Fibroblast of skin of scalp (primary cell): ENCODE measurements around the gene PRSS21.

Experiments used
- DNase-seq: peaks from one replicate; pipeline ENCODE4 v3.0.0-alpha.2; 2013

The PRSS21 gene

DNA sequence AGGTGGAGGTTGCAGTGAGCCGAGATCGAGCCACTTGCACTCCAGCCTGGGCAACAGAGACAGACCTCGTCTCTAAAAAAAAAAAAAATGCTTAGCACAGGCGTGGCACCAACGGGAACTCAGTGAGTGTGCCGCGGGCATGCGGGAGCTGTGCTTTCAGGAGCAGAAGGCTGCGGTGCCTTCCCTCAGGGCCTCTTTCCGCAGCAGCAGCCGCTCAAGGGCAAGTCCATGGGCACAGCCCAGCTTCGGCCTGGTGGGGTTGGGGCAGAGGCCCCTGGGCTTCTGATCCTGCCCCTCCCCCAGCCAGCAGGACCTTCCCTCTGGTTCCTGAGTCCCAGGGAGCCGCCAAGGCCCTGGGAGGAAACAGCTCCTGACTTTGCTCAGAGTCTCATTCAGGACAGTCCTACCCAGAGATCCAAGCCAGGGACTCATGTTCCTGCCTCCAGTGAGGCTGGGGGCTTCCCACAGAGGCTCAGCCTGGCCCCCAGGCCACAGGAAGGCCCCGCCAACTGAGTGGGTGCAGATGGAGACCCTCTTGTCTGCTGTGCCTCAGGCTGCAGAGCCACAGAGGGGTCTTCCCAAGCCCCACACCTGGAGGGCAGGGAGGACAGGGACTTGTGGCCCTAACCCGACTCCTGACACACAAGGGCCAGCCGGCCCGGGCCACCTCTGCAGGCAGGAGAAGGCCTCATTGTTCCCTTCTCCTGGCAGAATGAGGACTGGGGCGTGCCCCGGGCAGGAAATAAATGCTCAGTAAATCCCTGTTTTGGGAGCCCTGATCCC lies 9.7 kb downstream of the PRSS21 start:
- no peak for DNase-seq

DNA sequence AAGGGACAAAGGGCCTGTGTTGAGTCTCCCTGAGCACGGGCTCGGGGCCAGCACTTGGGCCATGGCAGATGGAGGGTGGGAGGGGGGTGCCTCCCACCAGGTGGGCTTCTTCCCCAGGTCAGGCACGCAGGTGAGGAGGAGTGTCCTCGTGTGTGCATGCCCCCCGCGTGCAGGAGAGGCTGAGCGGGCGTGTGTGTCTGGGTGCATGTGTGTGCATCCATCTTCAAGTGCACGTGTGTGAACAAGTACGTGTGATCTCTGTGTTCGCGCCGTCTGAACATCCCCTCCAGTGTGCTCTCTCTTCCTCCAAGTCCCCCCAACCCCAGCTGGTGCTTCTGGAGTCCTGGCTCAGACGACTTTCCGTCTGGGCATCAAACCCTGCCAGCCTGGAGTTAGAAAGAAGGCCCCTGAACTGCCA lies 10.3 kb downstream of the PRSS21 start:
- DNase-seq: no peak

DNA sequence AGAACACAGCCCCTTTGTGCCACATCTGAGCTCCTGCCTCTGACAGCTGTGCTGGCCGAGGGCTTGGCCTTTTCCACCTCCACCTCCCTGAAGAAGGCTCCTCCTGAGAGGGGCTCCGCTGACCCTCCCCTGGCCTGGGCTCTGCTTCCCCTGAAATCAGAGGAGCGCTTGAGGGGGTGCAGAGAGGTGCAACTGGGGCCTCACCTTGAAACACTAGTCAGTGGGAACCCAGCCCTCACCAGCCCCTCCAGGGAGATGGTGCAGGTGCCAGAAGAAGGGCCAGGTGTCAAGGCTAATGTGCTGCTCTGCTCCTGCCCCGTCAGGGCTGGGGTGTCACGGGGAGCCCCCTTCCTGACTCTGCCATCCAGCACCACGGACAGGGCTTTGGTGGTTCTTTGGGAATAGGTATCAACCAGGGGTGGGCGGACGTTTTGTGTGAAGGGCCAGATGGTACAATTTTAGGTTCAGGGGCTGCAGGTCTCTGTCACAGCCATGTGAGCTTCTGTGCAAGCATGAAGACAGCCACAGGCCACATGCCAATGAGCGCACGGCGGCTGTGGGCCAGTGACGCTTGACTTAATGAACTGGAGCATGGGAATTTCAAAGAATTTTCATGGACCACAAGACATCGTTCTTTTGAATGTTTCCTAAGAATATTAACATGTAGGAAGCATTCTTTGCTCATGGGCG lies 10.9 kb downstream of the PRSS21 start:
- DNase-seq: no peak

DNA sequence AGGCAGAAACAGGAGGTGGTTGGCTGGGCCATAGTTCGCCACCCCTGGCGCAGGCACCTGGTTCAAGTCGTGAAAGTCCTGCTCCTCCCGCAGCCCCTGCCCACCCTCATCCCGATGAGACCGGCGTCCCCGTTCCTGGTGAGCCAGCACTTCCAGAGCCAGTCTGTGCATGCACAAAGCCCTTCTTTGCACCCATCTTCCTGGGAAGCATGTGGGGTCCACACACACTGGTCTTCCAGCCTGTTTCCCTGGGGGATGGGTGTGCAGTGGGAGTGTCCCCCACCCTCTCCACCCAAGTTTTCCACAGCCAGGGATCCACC lies 11.4 kb downstream of the PRSS21 start:
- DNase-seq: no peak

DNA sequence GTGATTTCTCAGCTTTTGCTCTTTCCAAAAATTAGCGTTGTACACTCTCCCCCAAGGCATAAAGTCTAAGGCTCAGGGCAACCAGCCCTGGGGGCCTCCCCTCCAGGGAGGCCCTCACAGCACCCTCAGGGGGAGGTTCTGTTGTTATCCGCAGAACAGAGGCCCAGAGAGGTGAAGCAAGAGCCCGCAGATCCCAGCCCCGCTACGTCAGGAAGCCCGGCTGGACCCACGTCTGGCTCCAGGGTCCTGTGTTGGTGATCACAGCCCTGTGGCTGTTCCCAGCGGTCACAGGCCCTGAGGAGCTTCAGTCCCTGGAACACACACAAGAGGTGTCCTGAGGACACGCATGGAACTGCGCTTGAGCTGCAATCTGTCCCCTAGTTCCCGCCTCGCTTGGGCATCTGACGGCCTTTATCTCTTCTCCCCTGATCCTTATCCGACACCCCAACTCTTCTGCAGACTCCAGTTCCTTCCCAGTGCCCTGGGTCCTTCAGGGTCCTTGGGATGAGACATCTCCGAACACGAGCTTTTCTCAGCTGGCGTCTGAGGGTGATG lies 11.9 kb downstream of the PRSS21 start:
- DNase-seq: no peak

DNA sequence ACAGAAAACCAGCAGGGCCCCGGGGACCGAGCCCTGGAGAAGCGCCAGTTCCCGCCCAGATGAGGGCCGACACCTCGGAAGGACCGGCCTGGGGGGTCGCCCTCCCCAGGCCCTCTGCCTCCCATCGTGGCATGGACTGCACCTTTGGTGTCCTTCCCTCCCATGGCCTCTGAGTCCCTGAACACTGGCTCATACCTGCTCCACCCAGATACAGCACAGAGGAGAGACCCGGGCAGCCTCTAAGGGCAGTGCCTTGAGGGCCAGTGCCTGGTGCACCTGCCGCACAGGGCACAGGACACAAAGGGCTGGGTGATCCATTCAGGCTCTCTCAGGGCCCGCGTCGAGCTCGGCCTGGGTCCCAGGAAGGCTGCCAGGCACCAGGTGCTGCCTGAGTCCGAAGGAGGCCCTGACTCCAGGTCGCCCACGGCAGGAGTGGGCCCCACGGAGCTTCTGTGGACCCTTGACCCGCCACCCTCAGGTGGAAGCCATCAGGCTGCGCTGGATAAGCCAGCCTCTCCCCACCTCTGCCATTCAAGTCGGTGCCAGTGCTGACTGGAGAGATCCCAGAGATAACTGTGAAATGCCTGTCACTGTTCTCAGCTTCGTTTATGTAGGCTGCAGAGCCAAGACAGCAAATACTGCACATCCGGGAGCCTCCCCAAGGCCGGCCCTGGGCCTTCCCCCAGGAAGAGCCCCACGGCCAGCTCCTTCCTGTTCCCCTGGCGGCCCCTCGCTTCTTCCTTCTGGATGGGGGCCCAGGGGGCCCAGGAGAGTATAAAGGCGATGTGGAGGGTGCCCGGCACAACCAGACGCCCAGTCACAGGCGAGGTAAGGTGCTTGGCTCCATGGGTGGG lies 12.7 kb downstream of the PRSS21 start, which contains the start of gene ZG16B:
Gene ZG16B, plus strand, starts transcription at position 803 of the 854 bp plus-strand sequence. CDS start 139 bp downstream, outside the sequence.
- DNase-seq: no peak

DNA sequence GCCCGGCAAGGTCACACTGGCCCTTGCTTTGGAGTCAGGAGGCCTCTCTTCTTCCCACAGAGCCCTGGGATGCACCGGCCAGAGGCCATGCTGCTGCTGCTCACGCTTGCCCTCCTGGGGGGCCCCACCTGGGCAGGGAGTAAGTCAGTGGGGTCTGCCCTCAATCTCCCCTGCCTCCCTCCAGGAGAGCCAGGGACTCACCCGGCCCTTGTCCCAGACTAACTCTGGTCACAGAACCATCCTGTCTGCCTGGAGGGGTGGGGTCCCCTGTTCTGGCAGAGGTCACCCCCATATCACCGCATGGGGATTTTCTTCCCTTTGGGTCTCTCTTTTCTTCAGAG lies 13.3 kb downstream of the PRSS21 start:
- DNase-seq: no peak

DNA sequence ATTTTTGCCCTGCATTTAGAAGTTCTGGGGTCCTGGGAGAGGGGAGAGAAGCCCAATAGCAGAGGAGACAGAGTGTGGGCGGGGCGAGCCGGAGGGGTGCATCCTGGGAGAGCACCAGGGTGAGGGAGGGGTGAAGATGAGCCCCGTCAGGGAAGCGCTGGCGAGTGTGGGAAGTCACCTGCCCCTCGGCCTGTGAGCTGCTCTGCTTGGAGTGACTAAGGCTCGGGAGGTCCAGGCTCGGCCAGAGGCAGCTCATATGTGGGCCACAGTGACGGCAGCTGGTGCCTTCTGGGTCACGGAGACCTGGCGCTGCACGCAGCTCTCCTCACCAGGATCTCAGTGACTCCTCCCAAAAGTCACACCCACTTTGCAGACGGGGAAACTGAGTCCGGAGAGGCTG lies 14.2 kb downstream of the PRSS21 start:
- DNase-seq: no peak

DNA sequence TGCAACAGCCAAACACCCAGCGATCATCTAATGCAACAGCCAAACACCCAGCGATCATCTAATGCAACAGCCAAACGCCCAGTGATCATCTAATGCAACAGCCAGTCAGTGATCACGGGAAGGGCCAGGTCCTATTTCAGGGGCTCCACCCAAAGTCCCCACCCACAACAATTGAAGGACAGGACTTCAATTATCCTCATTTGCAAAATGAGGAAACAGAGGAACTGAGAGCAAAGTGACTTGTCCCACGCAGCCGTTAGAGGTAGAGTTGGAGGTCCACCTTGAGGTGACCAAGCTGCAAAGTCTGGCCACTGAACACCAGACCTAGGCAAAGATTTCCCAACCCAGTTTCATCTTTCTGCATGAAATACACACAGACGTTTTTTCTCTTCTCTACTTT lies 16.7 kb downstream of the PRSS21 start:
- DNase-seq: no peak

DNA sequence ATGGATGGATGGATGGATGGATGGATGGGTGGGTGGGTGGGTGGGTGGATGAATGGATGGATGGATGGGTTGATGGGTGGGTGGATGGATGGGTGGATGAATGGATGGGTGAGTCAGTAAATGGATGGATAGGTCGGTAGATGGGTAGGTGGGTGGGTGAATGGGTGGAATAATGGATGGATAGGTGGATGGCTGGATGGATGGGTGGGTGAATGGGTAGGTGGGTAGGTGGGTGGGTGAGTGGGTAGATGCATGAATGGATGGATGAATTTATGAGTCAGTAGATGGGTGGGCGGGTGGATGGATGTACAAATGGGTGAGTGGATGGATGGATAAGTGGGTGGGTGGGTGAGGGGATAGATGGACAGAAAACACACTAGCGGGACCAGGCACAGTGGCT lies 17.9 kb downstream of the PRSS21 start:
- DNase-seq: no peak

DNA sequence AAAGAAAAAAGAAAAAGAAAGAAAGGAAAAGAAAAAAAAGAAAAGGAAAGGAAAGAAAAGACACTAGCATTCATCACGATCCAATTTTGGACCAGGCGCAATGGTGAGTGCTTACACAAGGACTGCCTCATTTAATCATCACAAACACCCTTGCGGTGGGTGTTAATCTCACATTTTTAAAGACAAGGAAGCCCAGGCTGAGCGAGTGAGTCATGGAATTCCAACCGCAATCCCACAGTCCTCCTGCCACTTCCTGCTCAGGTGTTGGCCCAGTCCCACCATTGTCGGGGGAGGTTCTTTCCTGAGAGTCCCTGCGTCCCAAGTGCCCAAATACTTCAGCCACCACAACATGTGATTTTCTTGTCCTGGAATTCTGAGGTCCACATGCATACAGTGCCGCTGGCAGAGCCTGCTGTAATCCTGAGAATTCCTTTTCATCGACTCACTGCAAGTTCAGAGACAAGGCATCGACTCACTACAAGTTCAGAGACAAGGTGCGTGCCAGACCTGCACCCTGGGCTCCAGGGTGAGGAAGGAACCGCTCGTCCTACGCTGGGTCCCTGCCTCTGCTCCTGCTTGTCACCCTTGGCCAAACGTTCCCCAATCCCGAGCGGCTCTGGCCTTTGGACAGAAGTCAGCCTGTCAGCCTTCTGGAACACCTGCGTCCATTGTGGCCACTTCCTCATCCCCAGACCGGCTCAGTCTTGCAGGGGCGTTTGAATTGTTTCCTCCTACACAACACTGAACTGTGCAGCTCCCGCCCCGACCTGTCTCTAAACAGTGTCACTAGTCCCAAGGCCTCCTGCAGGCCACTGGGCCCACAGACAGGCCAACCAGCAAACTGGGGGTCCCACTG lies 18.8 kb downstream of the PRSS21 start:
- peak; percentile 96 for DNase-seq

DNA sequence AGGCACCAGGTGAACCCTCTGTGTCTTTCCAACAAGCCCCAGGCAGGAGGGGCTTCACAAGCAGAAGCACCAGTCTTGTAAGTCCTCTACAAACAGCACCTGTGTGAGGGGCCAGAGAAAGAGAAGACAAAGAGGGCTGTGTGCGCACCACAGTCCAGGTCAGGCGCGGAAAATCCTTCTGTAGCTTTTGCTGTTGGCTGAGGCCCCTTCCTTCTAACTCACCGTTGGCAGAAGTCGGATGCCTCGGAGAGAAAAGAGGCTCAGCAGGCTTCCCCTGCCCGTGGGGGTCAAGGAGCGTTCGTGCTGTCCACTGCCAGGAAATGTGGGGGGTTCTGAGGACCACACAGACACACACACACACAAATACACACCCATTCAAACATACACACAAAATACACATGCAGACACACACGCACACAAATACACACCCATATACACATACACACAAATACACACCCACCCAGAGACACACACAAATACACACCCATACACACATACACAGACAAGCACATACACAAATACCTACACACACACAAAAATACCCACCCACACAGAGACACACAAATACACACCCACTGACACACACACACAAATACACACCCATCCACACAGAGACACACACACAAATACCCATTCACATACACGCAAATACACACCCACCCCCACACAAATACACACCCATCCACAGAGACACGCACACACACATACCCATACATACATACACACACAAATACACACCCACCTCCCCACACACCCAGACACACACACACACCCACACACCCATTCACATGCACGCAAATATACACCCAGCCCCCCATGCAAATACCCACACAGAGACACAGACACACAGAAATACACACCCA lies 19.8 kb downstream of the PRSS21 start:
- peak; percentile 5 for DNase-seq

DNA sequence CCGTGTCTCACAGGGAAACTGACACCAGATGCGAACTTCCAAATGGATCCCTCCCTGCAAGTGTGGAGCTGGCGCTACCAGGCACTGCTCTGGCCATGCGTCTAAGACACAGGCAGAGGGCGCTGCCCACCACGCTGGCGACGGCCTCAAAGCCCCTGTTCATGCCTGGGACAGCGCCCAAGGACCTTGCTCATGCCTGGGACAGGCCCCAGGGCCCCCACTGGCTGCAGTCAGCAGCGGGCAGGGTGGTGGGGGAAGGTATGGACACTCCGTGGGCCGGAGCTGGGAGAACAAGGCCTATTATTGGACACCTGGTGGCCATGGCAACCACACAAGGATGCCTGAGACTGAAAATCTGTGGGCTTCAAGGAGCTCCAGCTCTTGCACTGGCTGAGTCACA lies 21.9 kb downstream of the PRSS21 start:
- peak; percentile 75 for DNase-seq

DNA sequence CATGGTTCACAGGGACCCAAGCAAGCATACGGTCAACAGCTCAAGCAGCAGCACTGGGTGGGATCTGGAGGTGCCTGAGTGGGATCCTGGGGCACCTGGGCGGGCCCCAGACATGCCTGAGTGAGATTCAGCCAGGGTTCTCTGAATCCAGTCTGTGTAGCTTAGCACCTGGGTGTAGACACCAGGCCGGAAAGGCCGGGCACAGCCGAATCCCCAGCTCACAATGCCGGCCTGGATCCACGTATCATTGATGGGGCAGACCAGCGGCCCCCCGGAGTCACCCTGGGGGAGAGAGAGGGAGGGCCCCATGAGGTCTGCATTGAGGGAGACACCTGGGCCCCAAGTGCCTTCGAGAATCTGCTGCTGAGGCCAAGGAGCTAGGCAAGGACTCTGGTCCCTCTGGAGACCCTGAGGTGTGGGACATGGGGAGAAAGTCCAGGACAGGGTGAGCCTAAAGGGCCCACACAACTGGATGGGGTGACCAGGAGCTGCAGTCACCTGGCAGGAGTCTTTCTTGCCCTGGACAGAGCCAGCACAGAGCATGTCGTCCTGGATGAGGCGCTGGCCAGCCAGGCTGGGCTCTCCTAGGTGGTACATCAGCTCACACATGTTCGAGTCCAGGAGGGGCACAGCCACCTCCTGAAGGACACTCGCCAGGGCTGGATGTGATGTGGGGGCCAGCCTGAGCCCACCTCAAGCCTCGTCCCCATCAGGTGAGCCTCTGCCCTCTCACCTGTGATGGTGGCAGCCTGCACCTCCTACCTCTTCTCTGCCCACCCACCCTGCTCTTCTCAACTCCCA lies 22.8 kb downstream of the PRSS21 start:
- DNase-seq: no peak

DNA sequence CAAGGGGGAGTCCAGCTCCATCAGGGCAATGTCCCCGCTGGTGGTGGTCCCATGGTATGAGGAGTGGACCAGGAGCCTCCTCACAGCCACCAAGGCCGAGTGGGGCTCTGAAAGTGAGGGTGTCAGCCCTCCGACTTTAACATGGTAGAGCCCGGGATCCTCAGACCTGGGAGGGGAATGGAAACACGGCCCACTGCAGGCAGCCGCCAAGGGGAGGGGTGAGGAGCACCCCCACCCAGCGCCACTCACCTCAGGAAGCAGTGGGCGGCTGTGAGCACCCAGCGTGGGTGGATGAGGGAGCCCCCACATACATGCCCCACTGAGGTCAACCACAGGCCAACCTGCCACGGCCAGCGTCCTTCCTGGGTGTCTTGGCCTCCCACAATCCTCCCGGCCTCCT lies 23.9 kb downstream of the PRSS21 start:
- no peak for DNase-seq

DNA sequence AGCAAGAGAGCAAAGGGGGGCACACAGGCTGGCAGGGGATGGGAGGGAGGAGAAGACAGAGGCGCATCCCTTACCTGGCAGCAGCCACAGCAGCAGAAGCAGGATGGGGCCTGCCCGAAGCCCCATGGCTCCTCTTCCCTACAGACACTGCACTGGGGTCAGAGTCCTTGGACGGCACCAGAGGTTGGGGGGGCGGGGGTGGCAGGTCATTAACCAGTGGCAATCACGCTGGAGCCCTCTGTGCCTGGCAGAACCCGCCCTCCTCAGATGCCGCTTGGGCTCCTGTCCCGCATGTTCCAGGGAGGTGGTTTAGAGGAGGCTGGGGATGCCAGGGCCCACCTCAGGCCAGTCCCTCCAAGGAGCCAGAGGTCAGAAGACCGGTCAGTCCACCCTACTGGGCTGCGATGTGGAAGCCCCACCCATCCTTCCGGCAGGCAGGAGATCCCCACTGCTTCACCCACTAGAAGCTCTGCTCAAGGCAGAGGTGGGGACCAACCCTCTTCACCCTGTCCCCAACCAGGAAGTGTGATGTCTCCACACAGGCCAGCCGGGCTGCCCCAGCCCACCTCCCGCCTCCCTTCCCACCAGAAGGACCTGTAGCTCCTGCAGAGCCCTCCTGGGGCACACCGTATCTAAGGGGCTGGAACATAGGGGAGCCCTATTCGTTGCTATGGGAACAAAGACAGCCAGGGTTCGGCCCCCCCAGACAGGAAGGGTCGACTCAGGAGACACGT lies 24.7 kb downstream of the PRSS21 start:
- no peak for DNase-seq

DNA sequence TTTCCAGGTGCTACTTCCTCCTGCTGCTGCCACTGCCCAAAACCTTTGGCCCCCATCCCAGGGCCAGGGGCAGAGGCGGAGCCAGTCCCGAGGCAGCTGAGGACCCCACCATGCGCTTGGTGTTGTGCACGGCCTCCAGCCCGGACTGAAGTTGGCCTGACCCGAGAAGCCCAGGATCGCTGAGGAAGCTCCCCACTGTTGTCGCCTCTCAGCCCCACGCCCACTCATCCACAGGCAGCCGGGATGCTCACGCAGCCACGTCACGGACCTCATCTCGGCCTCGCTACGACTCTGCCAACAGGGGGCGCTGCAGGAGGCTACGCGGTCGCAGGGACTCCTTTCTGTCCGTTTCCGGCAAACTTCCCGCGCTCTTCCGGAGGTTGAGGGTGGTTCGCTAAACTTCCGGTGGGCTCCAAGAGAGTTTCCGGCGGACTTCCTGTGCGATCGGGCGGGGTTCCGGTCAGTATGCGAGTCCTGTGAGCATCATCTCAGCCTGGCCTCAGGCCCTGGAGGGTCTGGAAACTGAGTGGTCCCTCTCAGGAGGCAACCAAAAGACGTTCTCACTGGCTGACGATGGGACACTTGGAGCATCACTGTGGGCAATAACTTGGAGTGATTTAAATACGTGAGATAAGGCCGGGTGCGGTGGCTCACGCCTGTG lies 25.4 kb downstream of the PRSS21 start:
- DNase-seq: peak; percentile 49

DNA sequence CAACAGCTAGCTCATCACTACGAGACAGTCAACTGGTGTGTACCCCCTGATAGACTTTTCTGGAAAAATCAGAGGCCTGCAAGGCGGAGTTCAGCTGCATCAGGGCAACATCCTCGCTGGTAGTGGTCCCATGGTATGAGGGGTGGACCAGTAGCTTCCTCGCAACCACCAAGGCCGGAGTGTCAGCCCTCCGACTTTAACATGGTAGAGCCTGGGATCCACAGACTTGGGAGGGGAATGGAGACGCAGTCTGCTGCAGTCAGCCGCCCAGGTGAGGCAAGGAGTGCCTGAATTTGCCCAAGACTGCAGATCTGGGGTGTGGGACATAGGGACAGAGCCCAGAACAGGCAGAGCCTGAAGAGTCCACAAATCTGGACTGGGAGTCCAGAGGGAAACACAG lies 26.5 kb downstream of the PRSS21 start:
- no peak for DNase-seq

DNA sequence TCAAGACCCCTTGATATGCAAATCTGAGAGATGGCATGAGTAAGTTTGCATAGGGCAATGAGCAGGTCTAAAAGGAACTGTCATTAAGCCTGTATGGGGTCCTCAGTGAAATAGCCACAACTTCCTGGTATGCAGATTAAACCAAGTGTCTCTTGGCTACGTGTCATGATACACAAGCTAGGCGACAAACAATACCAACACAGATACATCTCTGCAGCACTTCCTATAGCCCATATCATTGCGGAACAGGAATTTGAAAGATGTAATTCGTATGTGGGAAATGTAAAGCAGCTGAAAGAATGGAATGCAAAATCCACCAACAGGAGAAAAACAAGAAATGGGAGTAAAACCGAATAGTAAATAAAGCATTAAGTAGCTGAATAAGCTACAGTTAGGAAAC lies 28.1 kb downstream of the PRSS21 start:
- no peak for DNase-seq
